GM12872 (cell line): ENCODE data around the gene CKB.

Source experiments
- CTCF ChIP-seq: IDR thresholded peaks from 3 replicates; pipeline ENCODE4 v1.5.1; 2011; ENCODE audit warnings: low read depth, mild to moderate bottlenecking, low read length, moderate library complexity; ENCODE audit not compliant: insufficient read depth

Gene CKB

GRCh38 chr14:103552011-103552845, 29.6 kb upstream of the CKB start:
- TF ChIP-seq CTCF = no peak

GRCh38 chr14:103551338-103551762, 28.7 kb upstream of the CKB start:
- TF ChIP-seq CTCF = no peak

- no peak for TF ChIP-seq CTCF
Measured at GRCh38 chr14:103550451-103551337, 28.1 kb upstream of the CKB start.

- no peak for TF ChIP-seq CTCF
Measured at GRCh38 chr14:103549361-103550311, 27.0 kb upstream of the CKB start.

GRCh38 chr14:103548463-103549351, 26.1 kb upstream of the CKB start:
- no peak for TF ChIP-seq CTCF

- no peak for TF ChIP-seq CTCF
Measured at GRCh38 chr14:103547941-103548462, 25.4 kb upstream of the CKB start.
